ENCODE measurements around the gene KCNQ1. TPM values are rescaled to one million over a fixed set of nuclear protein-coding genes. Genes with fewer than 3 reads are reported as not detected.

The KCNQ1 gene
- total RNA-seq, 2 donors from 2014 or later = 4.4 to 25.3 TPM

- Histone ChIP-seq H3K27ac (no peak overlapping the region), H3K4me1 (ENCODE audit: control insufficient read depth in 1 of 2, low read depth in 2 of 2) (no peaks in the 10 kb centered on the region), H3K27me3 (replicated peaks; ENCODE audit: insufficient read depth) (no peaks in the 10 kb centered on the region), H3K9me3 (no peaks in the 10 kb centered on the region), H3K4me3 (no peak overlapping the region), H3K36me3 (no peaks in the 10 kb centered on the region)
- ATAC-seq (ENCODE audit: insufficient number of reproducible peaks, low FRiP score, low read depth) = no peak
- DNase-seq (ENCODE audit: low spot score) = no peak
- TF ChIP-seq CTCF (IDR thresholded peaks at IDR 0.05) = no peak
Measured at GRCh38 chr11:2411446-2412305, 33.1 kb upstream of the KCNQ1 start.

DNA sequence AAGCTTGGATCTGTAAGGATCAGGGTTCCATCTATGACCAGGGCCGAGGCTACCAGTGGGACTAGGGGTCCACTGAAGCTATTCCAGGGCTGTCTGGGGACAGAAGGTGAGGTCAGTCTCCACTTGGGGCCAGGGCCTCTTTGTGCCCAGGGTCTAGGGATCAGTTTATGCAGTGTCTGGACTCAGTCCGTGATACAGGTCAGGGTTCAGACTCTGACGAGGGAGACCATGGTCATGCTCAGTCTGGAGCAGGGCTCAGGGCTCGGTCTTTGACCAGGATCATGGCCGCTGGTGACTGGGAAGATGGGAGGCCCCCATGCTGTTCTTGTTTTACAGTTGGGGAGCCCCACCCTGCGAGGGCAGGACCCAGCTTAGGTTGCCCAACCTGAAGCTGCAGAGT, 32.5 kb upstream of the KCNQ1 start:
- ATAC-seq (ENCODE audit: insufficient number of reproducible peaks, low FRiP score, low read depth) (no peak), DNase-seq (ENCODE audit: low spot score) (no peak)
- H3K9me3 ChIP-seq = no peaks in the 10 kb centered on the region
- H3K27ac ChIP-seq = no peak overlapping the region
- no peaks in the 10 kb centered on the region for H3K27me3 ChIP-seq (replicated peaks; ENCODE audit: insufficient read depth)
- no peaks in the 10 kb centered on the region for H3K4me1 ChIP-seq (ENCODE audit: control insufficient read depth in 1 of 2, low read depth in 2 of 2)
- TF ChIP-seq CTCF (IDR thresholded peaks at IDR 0.05) = no peak
- no peak overlapping the region for H3K4me3 ChIP-seq
- H3K36me3 ChIP-seq = no peaks in the 10 kb centered on the region

DNA sequence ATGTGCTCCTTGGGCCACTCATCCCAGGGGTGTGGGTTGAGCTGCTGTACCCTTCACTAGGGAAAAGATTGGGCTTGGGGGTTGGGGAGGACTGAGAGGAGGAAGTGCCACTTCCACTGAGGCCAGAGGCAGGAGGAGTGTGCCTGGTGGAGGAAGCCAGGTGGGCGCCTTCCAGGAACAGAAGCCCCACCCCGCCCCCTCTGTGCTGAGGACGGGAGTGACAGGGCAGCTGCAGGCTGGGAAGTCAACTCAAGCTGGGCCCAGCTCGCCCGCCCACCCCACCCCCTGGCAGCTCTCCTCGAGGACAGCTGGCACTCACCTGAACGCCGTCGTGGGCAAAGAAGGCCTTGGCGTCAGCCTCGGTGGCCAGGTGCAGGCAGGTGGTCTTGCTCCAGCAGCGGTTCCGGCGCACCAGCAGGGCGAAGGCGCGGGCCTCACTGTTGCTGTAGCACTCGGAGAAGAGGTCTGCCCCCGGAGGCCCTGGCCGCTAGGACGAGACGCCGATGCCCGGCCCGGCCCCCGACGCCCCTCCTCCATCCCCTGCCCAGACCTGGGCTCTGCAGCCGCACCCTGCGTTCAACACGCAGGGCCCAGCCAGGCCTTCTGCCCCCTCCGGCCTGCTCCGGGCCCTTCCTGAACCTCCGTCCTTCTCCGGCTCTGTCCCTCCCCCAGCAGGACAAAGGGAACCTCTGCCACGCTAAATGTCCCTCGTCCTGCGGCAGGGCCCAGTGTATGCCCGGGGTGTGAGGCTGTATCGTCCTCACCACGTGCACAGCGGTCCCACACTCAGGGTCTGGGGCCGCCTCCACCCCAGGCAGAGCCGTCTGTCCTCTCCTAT, 30.8 kb upstream of the KCNQ1 start:
- TF ChIP-seq CTCF (IDR thresholded peaks at IDR 0.05) = no peak
- no peak overlapping the region for H3K27ac ChIP-seq
- ATAC-seq (ENCODE audit: insufficient number of reproducible peaks, low FRiP score, low read depth) (no peak), DNase-seq (ENCODE audit: low spot score) (no peak)
- no peaks in the 10 kb centered on the region for H3K27me3 ChIP-seq (replicated peaks; ENCODE audit: insufficient read depth)
- no peaks in the 10 kb centered on the region for H3K9me3 ChIP-seq
- no peaks in the 10 kb centered on the region for H3K36me3 ChIP-seq
- H3K4me3 ChIP-seq = no peak overlapping the region
- no peaks in the 10 kb centered on the region for H3K4me1 ChIP-seq (ENCODE audit: control insufficient read depth in 1 of 2, low read depth in 2 of 2)

- Histone ChIP-seq H3K27ac (no peak overlapping the region), H3K27me3 (replicated peaks; ENCODE audit: insufficient read depth) (no peaks in the 10 kb centered on the region), H3K4me1 (ENCODE audit: control insufficient read depth in 1 of 2, low read depth in 2 of 2) (no peaks in the 10 kb centered on the region), H3K9me3 (no peaks in the 10 kb centered on the region), H3K36me3 (no peaks in the 10 kb centered on the region), H3K4me3 (no peak overlapping the region)
- DNase-seq (ENCODE audit: low spot score) (no peak), ATAC-seq (ENCODE audit: insufficient number of reproducible peaks, low FRiP score, low read depth) (no peak)
- TF ChIP-seq CTCF (IDR thresholded peaks at IDR 0.05) = no peak
Measured at GRCh38 chr11:2414616-2415015, 30.2 kb upstream of the KCNQ1 start.

DNA sequence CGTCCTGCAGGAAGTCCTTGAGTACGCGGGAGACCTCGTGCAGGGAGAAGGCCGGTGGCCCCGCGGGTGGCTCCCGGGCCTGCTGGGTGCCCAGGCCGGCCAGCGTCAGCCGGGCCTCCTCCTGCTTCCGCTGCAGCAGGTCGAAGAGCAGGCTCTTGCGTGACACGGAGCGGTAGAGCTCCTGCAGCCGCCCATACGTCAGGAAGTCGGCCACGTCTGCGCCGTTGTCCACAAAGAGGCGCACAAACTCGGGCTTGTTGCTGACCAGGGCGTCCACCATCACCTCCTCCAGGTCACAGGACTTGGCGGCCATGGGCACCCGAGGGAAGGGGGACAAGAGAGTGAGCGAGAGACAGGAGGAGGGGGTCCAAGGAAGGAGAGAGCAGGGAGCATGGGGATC, 29.6 kb upstream of the KCNQ1 start:
- H3K36me3 ChIP-seq = no peaks in the 10 kb centered on the region
- H3K27me3 ChIP-seq (replicated peaks; ENCODE audit: insufficient read depth) = no peaks in the 10 kb centered on the region
- H3K4me1 ChIP-seq (ENCODE audit: control insufficient read depth in 1 of 2, low read depth in 2 of 2) = no peaks in the 10 kb centered on the region
- no peak for ATAC-seq (ENCODE audit: insufficient number of reproducible peaks, low FRiP score, low read depth)
- H3K9me3 ChIP-seq = no peaks in the 10 kb centered on the region
- no peak overlapping the region for H3K27ac ChIP-seq
- DNase-seq (ENCODE audit: low spot score) = no peak
- TF ChIP-seq CTCF (IDR thresholded peaks at IDR 0.05) = no peak
- H3K4me3 ChIP-seq = no peak overlapping the region
